Natural killer cell treated with Interleukin-12 subunit alpha and Interleukin-12 subunit beta and Interleukin-15 and Interleukin-18, amount 100 ng/mL, for 72 hours (primary cell): ENCODE results near the gene NPLOC4. TPM values are rescaled to one million over a fixed set of nuclear protein-coding genes. Genes with fewer than 3 reads are reported as not detected.
A peak's percentile ranks its signal among the peaks of the same experiment; 100 is the strongest.

Experiments
- ATAC-seq, 2 donors: fragments of 150-1000 bp; cut with Tn5 transposase in 1 of 2; sonication (Bioruptor Pico), chemical (Tn5 transposase) in 1 of 2; 2 replicates each; pipeline ENCODE4 v1.10.0; 2021
- DNase-seq: peaks from one replicate; pipeline ENCODE4 v3.0.0; 2022; ENCODE audit warnings: low spot score
- H3K27ac Mint-ChIP-seq, 2 donors: 1 replicate in 1 of 2; 2 replicates in 1 of 2; pipeline ENCODE4 v1.8.0; 2022; ENCODE audit warnings: mixed read lengths in 2 of 2, mild to moderate bottlenecking in 1 of 2, moderate library complexity in 1 of 2
- H3K27me3 Mint-ChIP-seq, 2 donors: 1 replicate in 1 of 2; 2 replicates in 1 of 2; pipeline ENCODE4 v1.8.0; 2022; ENCODE audit warnings: mixed read lengths in 2 of 2
- H3K36me3 Mint-ChIP-seq: one replicate; pipeline ENCODE4 v1.8.0; 2022; ENCODE audit warnings: mixed read lengths
- H3K4me1 Mint-ChIP-seq, 2 donors: 1 replicate in 1 of 2; 2 replicates in 1 of 2; pipeline ENCODE4 v1.8.0; 2022; ENCODE audit warnings: low read depth in 2 of 2, mixed read lengths in 2 of 2, mild to moderate bottlenecking in 1 of 2
- H3K4me3 Mint-ChIP-seq: one replicate; pipeline ENCODE4 v1.8.0; 2022; ENCODE audit warnings: mixed read lengths
- H3K9me3 Mint-ChIP-seq: 2 replicates; pipeline ENCODE4 v1.8.0; 2022; ENCODE audit warnings: mixed read lengths
- total RNA-seq, 2 donors: library from RNA; stranded (reverse); gene quantifications; one replicate each; pipeline ENCODE4 v1.2.3, GENCODE V29; 2022

Gene NPLOC4
- total RNA-seq, 2 donors from 2014 or later = 161 to 174 TPM

DNA sequence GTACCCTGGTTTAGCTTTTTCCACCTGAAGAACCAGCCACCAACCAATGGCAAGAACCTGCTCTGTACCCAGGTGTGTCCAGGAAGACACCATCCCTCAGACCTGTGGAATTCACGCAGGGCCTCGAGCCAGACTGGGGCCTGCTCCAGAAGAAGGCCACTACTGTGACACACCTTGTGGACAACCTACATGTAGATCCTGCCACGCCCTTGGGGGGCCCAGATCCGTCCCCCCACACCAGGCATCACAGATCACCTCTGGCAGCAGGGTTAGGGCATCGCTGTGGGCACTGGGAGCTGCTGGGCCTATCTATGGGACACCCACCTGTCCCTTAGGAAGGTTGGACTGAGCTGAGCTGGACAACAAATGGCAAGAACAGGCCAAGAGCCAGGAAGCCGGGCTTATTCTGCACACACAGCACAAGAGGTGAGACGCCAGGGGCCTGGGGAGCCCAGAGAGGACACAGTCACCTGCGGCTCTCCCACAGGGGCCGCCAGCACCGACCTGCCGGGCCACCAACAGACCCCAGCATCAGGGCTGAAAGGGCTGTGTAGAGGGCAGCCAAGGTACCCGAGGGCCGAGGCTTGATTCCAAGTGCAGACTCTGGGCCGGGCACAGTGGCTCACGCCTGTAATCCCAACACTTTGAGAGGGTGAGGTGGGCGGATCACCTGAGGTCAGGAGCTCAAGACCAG, 92.5 kb downstream of the NPLOC4 start:
- H3K27ac Mint-ChIP-seq = no peak overlapping the region
- H3K4me3 Mint-ChIP-seq = no peak overlapping the region
- no peaks in the 10 kb centered on the region for H3K9me3 Mint-ChIP-seq
- peaks cover under 1 to 2% of the 10 kb centered on the region in 2 donors for H3K4me1 Mint-ChIP-seq
- DNase-seq (no peak), ATAC-seq (no peak)
- no peaks in the 10 kb centered on the region for H3K36me3 Mint-ChIP-seq
- H3K27me3 Mint-ChIP-seq = no peaks in the 10 kb centered on the region

- H3K4me3 Mint-ChIP-seq = no peak overlapping the region
Measured at GRCh38 chr17:81543756-81544155, 93.2 kb downstream of the NPLOC4 start.

DNA sequence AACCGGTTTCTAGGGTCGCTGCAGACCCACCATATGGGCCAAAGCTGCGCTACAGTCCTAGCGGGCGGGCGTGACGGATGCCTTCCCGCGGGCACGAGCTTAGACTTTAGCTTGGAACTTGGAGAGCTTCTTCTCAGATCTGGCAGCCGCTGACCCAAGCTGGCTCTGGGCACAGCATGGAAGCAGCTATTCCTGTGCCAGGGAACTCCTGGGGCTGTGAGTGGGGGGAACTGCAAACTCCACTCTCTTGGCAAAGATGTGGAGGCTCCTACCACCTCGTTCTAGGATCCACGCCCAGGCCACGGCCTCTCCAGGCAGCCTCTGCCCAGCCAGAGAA, 93.6 kb downstream of the NPLOC4 start:
- DNase-seq (no peak), ATAC-seq (no peak)
- no peaks in the 10 kb centered on the region for H3K36me3 Mint-ChIP-seq
- H3K4me3 Mint-ChIP-seq = no peak overlapping the region
- no peak overlapping the region for H3K27ac Mint-ChIP-seq
- H3K4me1 Mint-ChIP-seq = no peaks in the 10 kb centered on the region
- H3K27me3 Mint-ChIP-seq = no peaks in the 10 kb centered on the region
- no peaks in the 10 kb centered on the region for H3K9me3 Mint-ChIP-seq

More at GRCh38 chr17:81543756-81544155, 93.2 kb downstream of the NPLOC4 start:
- no peak for ATAC-seq
- Mint-ChIP-seq H3K4me1 (no peaks in the 10 kb centered on the region), H3K27me3 (no peaks in the 10 kb centered on the region), H3K9me3 (no peaks in the 10 kb centered on the region), H3K27ac (no peak overlapping the region), H3K36me3 (no peaks in the 10 kb centered on the region)
- no peak for DNase-seq

DNA sequence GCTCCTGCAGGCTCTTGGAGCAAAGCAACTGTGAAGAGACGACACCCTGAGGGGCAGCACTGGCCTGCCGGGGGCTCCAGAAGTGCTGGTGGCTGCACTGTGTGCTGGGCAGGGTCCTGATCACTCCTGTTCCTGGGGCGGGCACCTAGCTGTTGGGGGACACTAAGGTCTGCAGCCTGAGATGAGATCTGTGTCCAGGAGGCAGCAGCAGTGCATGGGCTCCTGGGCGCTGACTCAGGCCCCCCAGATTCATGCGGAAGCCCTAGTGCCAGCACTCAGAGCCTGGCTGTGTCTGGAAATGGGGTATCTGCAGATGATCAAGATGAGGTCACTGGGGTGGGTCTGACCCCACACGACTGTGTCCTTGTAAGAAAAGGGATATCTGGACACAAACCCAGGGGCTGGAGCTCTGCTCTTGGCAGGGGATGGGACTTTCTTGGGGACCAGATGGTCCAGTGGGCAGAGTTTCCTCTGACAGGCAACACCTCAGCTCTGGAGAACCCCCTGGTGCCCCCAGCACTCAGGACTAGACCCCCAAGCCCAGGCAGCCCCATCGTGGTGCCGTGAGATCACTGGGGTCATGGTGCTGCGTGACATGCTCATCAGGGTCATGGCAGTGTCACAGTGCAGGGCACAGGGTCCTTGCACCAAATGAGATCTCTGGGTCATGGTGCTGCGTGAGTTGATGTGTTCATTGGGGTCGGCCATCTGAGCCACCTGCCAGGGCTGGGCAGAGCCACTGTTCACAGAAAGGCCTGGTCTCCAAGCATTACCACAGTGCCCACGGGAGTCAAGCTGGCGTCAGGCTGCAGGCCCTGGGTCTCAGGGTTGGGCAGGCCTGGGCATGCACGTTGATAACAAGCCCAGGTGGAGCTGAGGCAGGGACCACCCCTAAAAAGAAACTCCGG, 94.2 kb downstream of the NPLOC4 start:
- H3K27me3 Mint-ChIP-seq = peaks cover 0 to 3% of the 10 kb centered on the region in 2 donors
- ATAC-seq (no peak), DNase-seq (no peak)
- H3K36me3 Mint-ChIP-seq = no peaks in the 10 kb centered on the region
- H3K9me3 Mint-ChIP-seq = no peaks in the 10 kb centered on the region
- no peak overlapping the region for H3K27ac Mint-ChIP-seq
- H3K4me3 Mint-ChIP-seq = no peak overlapping the region
- H3K4me1 Mint-ChIP-seq = no peaks in the 10 kb centered on the region

DNA sequence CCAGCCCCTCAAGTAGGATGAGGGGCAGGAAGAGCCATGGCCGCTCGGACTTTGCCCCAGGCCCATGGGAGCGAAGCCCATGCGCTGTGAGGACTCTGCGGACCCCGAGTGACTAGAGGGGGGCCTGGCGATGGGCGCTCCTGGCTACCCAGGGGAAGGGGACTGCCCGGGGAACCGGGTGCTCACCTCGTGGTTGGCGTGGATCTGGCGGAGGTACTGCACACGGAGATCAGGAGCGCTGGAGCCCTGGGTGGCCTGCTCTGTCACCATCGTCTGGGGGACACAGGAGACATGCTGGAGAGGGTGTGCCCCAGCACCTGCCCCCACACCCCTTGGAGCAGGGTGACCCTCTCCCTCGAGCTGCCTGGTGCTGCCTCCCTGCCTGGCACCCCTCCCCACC, 95.8 kb downstream of the NPLOC4 start:
- Mint-ChIP-seq H3K9me3 (no peaks in the 10 kb centered on the region), H3K4me3 (no peak overlapping the region), H3K36me3 (no peaks in the 10 kb centered on the region), H3K4me1 (no peaks in the 10 kb centered on the region), H3K27me3 (peaks cover 0 to 3% of the 10 kb centered on the region in 2 donors), H3K27ac (no peak overlapping the region)
- no peak for ATAC-seq
- no peak for DNase-seq

GRCh38 chr17:81540676-81541027, 96.3 kb downstream of the NPLOC4 start:
- peaks cover 0 to 3% of the 10 kb centered on the region in 2 donors for H3K27me3 Mint-ChIP-seq
- H3K9me3 Mint-ChIP-seq = no peaks in the 10 kb centered on the region
- ATAC-seq (no peak), DNase-seq (no peak)
- no peaks in the 10 kb centered on the region for H3K36me3 Mint-ChIP-seq
- H3K27ac Mint-ChIP-seq = no peak overlapping the region
- no peak overlapping the region for H3K4me3 Mint-ChIP-seq
- H3K4me1 Mint-ChIP-seq = no peaks in the 10 kb centered on the region

DNA sequence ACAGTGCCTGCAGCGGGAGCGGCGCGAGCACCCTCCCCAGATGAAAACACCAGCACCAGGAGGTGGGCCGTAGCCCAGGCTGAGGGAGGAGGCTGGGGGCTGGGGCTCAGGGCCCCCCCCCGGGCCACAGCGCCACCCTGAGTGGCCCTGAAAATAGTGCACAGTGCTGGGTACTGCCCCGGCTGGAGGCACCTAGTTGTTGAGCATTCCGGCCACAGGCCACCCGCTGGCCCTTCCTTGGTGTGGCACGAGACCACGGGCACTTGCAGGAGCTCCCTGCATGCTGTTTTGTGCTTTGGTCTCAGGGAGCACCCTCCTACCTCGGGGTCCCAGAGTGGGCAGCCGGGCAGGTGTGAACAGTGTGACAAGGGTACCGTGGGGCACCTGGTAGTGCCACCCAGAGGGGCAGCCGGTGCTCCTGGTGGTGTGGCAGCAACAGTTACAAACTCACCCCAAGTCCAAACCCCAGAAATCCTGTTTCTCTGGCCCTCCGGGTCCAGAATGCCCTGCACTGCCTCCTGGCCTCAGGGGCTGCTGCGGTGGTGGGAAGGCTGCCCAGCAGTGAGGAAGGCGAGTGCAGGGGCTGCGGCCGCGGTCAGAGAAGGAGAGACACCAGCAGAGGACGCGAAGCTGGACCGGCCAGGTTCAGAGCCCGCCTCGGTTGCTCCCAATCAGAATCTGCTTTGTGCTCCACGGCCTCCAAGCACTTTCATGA, 96.8 kb downstream of the NPLOC4 start:
- H3K9me3 Mint-ChIP-seq = no peaks in the 10 kb centered on the region
- DNase-seq = no peak
- H3K4me1 Mint-ChIP-seq = no peaks in the 10 kb centered on the region
- no peak for ATAC-seq
- H3K36me3 Mint-ChIP-seq = no peaks in the 10 kb centered on the region
- peaks cover 0 to 3% of the 10 kb centered on the region in 2 donors for H3K27me3 Mint-ChIP-seq
- no peak overlapping the region for H3K27ac Mint-ChIP-seq
- H3K4me3 Mint-ChIP-seq = no peak overlapping the region

GRCh38 chr17:81539571-81539900, 97.4 kb downstream of the NPLOC4 start:
- no peak for DNase-seq
- Mint-ChIP-seq H3K36me3 (no peaks in the 10 kb centered on the region), H3K4me3 (no peak overlapping the region), H3K27ac (no peak overlapping the region), H3K27me3 (peaks cover 0 to 3% of the 10 kb centered on the region in 2 donors), H3K9me3 (no peaks in the 10 kb centered on the region), H3K4me1 (no peaks in the 10 kb centered on the region)
- no peak for ATAC-seq

- Mint-ChIP-seq H3K27me3 (peaks cover 0 to 3% of the 10 kb centered on the region in 2 donors), H3K4me1 (no peaks in the 10 kb centered on the region), H3K4me3 (no peak overlapping the region), H3K36me3 (no peaks in the 10 kb centered on the region), H3K27ac (no peak overlapping the region), H3K9me3 (no peaks in the 10 kb centered on the region)
- DNase-seq = no peak
- ATAC-seq = no peak
Measured at GRCh38 chr17:81538651-81539570, 98.0 kb downstream of the NPLOC4 start.

- no peak for ATAC-seq
- H3K9me3 Mint-ChIP-seq = no peaks in the 10 kb centered on the region
- H3K27me3 Mint-ChIP-seq = peaks cover 0 to 3% of the 10 kb centered on the region in 2 donors
- H3K4me3 Mint-ChIP-seq = no peak overlapping the region
- DNase-seq = no peak
- no peaks in the 10 kb centered on the region for H3K36me3 Mint-ChIP-seq
- no peak overlapping the region for H3K27ac Mint-ChIP-seq
- peaks cover 5 to 6% of the 10 kb centered on the region in 2 donors for H3K4me1 Mint-ChIP-seq
Measured at GRCh38 chr17:81537856-81538555, 98.9 kb downstream of the NPLOC4 start.

DNA sequence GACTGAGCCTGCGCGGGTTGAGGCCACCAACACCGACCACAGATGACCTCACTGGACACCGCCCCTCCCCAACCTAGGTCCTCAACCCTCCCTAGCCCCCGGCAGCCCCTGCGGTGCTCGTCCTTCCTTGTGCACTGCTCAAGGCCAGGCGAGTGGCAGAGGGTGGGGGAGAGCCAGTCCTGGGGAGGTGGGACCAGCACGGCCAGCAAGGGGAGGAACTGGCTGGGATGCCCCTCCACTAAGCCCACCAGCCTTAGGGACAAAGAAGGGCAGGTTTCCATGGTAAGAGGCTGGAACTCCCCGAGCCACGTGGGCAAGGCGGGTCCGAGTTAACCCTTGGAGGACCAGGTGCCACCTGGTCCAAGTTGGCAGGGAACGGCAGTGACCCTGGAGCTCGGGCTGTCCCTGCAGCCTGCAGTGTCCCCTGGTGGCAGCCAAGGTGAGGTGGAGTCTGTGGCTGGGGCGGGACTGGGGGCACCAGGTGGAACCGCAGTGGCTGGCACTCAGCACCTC, 99.5 kb downstream of the NPLOC4 start:
- ATAC-seq (peak in 1 of 2 donors; percentile 17), DNase-seq (no peak)
- Mint-ChIP-seq H3K36me3 (no peaks in the 10 kb centered on the region), H3K27ac (no peak overlapping the region), H3K4me1 (peaks cover 5 to 6% of the 10 kb centered on the region in 2 donors), H3K4me3 (no peak overlapping the region), H3K27me3 (peaks cover 0 to 3% of the 10 kb centered on the region in 2 donors), H3K9me3 (no peaks in the 10 kb centered on the region)

GRCh38 chr17:81536299-81537290, 100.3 kb downstream of the NPLOC4 start:
- Mint-ChIP-seq H3K27ac (no peak overlapping the region), H3K4me3 (no peak overlapping the region), H3K4me1 (peaks cover 5 to 6% of the 10 kb centered on the region in 2 donors), H3K36me3 (no peaks in the 10 kb centered on the region), H3K9me3 (no peaks in the 10 kb centered on the region), H3K27me3 (peaks cover 0 to 3% of the 10 kb centered on the region in 2 donors)
- ATAC-seq = no peak
- no peak for DNase-seq
